DMS 273 treated with DMSO at 0.1 percent for 48 hours (cell line): ENCODE measurements around the gene COL26A1.
"Not testable (repeated sequence)": the region's sequence is repeated elsewhere in the genome, so short reads cannot be mapped to it uniquely, and the experiment has no call there.

ENCODE experiments used
- DNase-seq: peaks from one replicate; lab custom pipeline; 2025; lab: John Stamatoyannopoulos, UW

Gene COL26A1

GRCh38 chr7:101553771-101554445, 191.2 kb downstream of the COL26A1 start:
- no peak for DNase-seq

- DNase-seq = no peak
These were observed 192.1 kb downstream of the COL26A1 start for GRCh38 chr7:101554584-101555268.

- no peak for DNase-seq
These were observed 192.7 kb downstream of the COL26A1 start for GRCh38 chr7:101555269-101555920.

GRCh38 chr7:101555921-101556275, 193.2 kb downstream of the COL26A1 start:
- DNase-seq = no peak

GRCh38 chr7:101556453-101556968, 193.8 kb downstream of the COL26A1 start:
- DNase-seq = no peak

- DNase-seq = no peak
These were observed 194.7 kb downstream of the COL26A1 start for GRCh38 chr7:101557421-101557820.

GRCh38 chr7:101557978-101558741, 195.5 kb downstream of the COL26A1 start:
- DNase-seq = no peak

- DNase-seq = no peak
These were observed 196.2 kb downstream of the COL26A1 start for GRCh38 chr7:101558742-101559325.

GRCh38 chr7:101559586-101559985, 196.9 kb downstream of the COL26A1 start:
- no peak for DNase-seq

- DNase-seq = not testable (repeated sequence)
These were observed 197.3 kb downstream of the COL26A1 start for GRCh38 chr7:101560021-101560420.

- no peak for DNase-seq
These were observed 198.2 kb downstream of the COL26A1 start for GRCh38 chr7:101560856-101561255.

GRCh38 chr7:101561293-101561692, 198.6 kb downstream of the COL26A1 start:
- DNase-seq = not testable (repeated sequence)

- no peak for DNase-seq
These were observed 200.0 kb downstream of the COL26A1 start for GRCh38 chr7:101562531-101563197.

- no peak for DNase-seq
These were observed 200.7 kb downstream of the COL26A1 start for GRCh38 chr7:101563198-101563901.

GRCh38 chr7:101563943-101564777, 201.5 kb downstream of the COL26A1 start:
- DNase-seq = no peak

- DNase-seq = no peak
These were observed 202.1 kb downstream of the COL26A1 start for GRCh38 chr7:101564778-101565211.

GRCh38 chr7:101565601-101566209, 203.0 kb downstream of the COL26A1 start:
- DNase-seq = no peak

GRCh38 chr7:101567230-101567629, 204.6 kb downstream of the COL26A1 start:
- DNase-seq = no peak

GRCh38 chr7:101572156-101572555, 209.5 kb downstream of the COL26A1 start:
- no peak for DNase-seq
